ENCODE data around the gene RHO. TPM values are rescaled to one million over a fixed set of nuclear protein-coding genes. Genes with fewer than 3 reads are reported as not detected.
"Not testable (repeated sequence)": the region's sequence is repeated elsewhere in the genome, so short reads cannot be mapped to it uniquely, and the experiment has no call there.

RHO gene
- total and polyA plus RNA-seq, 10 of the 15 experiments (the other 5 are each of a cell fraction or from before 2014, with no cell fraction given): not detected

DNA sequence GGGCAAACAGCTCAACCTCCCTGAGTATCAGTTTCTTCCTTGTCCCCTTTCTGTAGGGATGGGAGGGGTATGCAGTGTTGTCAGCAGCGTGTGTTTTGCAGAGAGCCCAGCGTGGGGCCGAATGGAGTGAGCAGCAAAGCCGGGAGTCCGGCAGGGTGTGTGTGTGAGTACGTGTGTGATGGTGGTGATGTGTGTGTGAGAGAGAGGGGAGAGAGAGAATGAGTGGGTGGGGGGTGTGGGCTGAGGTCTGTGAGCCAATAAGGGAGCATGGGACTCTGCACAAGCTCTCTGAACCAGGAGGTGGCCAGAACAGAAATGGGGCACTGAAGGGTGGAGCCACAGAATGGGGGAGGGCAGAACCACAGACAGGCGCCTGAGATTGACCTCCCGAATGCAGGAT, 44.6 kb upstream of the RHO start:
- no peak overlapping the region for H3K4me2 ChIP-seq (ENCODE audit: control insufficient read depth, insufficient read depth)
- no peaks in the 10 kb centered on the region for H3K27me3 ChIP-seq (replicated peaks in 1 of 2; ENCODE audit: control insufficient read depth in 2 of 2, insufficient read depth in 2 of 2, low read length in 1 of 2)
- no peaks in the 10 kb centered on the region for H4K20me1 ChIP-seq (ENCODE audit: control insufficient read depth, insufficient read depth)
- TF ChIP-seq DPF2 (IDR thresholded peaks at IDR 0.05) (no peak), POU2F2 (IDR thresholded peaks at IDR 0.05; ENCODE audit: borderline replicate concordance, low read depth, low read length) (no peak), RBBP5 (conservative IDR thresholded peaks at IDR 0.05) (no peak)
- TF ChIP-seq, protein P1, sequence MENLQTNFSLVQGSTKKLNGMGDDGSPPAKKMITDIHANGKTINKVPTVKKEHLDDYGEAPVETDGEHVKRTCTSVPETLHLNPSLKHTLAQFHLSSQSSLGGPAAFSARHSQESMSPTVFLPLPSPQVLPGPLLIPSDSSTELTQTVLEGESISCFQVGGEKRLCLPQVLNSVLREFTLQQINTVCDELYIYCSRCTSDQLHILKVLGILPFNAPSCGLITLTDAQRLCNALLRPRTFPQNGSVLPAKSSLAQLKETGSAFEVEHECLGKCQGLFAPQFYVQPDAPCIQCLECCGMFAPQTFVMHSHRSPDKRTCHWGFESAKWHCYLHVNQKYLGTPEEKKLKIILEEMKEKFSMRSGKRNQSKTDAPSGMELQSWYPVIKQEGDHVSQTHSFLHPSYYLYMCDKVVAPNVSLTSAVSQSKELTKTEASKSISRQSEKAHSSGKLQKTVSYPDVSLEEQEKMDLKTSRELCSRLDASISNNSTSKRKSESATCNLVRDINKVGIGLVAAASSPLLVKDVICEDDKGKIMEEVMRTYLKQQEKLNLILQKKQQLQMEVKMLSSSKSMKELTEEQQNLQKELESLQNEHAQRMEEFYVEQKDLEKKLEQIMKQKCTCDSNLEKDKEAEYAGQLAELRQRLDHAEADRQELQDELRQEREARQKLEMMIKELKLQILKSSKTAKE (IDR thresholded peaks at IDR 0.05; ENCODE audit: low read depth, poor library complexity, severe bottlenecking): no peak
- DNase-seq (ENCODE audit: low read depth, low spot score): no peak
- H3K27ac ChIP-seq (ENCODE audit: control insufficient read depth, insufficient read depth): no peak overlapping the region
- ChIA-PET RAD21 (ENCODE audit: unreplicated experiment) (no interaction called here), SMC1A (ENCODE audit: uncharacterized antibody, unreplicated experiment) (no interaction called here), CTCF (no interaction called here), POLR2A (no interaction called here)
- no peak for FAIRE-seq
- H3K4me1 ChIP-seq (ENCODE audit: control insufficient read depth, insufficient read depth, low read length): peaks cover 15% of the 10 kb centered on the region
- no TSS peak for BruUV-seq (replicated peaks)
- H2AFZ ChIP-seq (ENCODE audit: control insufficient read depth, low read depth, low read length): no peak overlapping the region
- H3K9ac ChIP-seq (ENCODE audit: control insufficient read depth, insufficient read depth, low read length): no peak overlapping the region
- intact Hi-C loops (cut with micrococcal nuclease; ENCODE audit: unreplicated experiment): no loop called here
- in situ Hi-C loops (cut with MboI): no loop called here
- 97% methylated on average over 8 of the region's 8 CpGs for WGBS (ENCODE audit: insufficient coverage, insufficient replicate concordance, low lambda C conversion rate, missing lambda C conversion rate)
- ATAC-seq: no peak
- H3K79me2 ChIP-seq (ENCODE audit: control insufficient read depth, insufficient read depth, low read length): no peaks in the 10 kb centered on the region
- no peaks in the 10 kb centered on the region for H3K9me3 ChIP-seq (replicated peaks; ENCODE audit: control insufficient read depth, insufficient read depth, low read length)
- peaks cover 0 to 3% of the 10 kb centered on the region in 2 experiments; a peak in 2 of 4 replicates for H3K36me3 ChIP-seq (ENCODE audit: control insufficient read depth in 2 of 2, insufficient read depth in 2 of 2, low read length in 1 of 2)
- H3K4me3 ChIP-seq: no peak overlapping the region

DNA sequence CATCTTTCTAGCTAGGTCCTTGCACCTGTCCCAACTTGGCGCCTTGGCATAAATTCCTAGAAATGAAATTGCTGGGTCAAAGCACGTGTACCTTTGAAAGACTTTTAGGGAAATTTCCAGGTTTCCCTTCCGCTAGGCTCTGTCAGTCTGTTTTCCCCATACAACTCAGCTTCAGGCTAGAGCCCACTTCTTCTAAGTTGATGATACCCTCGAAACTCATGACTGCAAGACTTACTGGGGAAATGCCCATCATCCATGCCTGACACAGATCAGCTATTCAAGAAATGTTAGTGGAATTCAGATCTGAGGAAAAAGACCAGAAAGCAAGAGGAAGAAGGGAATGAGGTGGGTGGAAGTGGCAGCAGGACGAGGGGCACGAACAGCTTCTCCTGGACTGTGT, 43.3 kb upstream of the RHO start:
- H3K4me3 ChIP-seq; H3K9me3 ChIP-seq (replicated peaks; ENCODE audit: control insufficient read depth, insufficient read depth, low read length); H3K4me2 ChIP-seq (ENCODE audit: control insufficient read depth, insufficient read depth); FAIRE-seq; H3K9ac ChIP-seq (ENCODE audit: control insufficient read depth, insufficient read depth, low read length); H3K27me3 ChIP-seq (replicated peaks in 1 of 2; ENCODE audit: control insufficient read depth in 2 of 2, insufficient read depth in 2 of 2, low read length in 1 of 2); DNase-seq (ENCODE audit: low read depth, low spot score); H2AFZ ChIP-seq (ENCODE audit: control insufficient read depth, low read depth, low read length); ATAC-seq; H3K36me3 ChIP-seq (ENCODE audit: control insufficient read depth in 2 of 2, insufficient read depth in 2 of 2, low read length in 1 of 2); POLR2A ChIA-PET; H3K79me2 ChIP-seq (ENCODE audit: control insufficient read depth, insufficient read depth, low read length); H3K27ac ChIP-seq (ENCODE audit: control insufficient read depth, insufficient read depth); in situ Hi-C loops (cut with MboI); H4K20me1 ChIP-seq (ENCODE audit: control insufficient read depth, insufficient read depth); intact Hi-C loops (cut with micrococcal nuclease; ENCODE audit: unreplicated experiment); BruUV-seq (replicated peaks): not testable (repeated sequence)
- ChIA-PET CTCF (interaction anchor here (2.3 to 2.8 kb wide), 2 partner anchors 98 to 101 kb away, joined by 6 to 20 read pairs; no protein-coding TSS in a partner anchor), RAD21 (ENCODE audit: unreplicated experiment) (interaction anchor here (1.2 kb wide), 1 partner anchor 102 kb away, joined by 4 read pairs; no protein-coding TSS in a partner anchor), SMC1A (ENCODE audit: uncharacterized antibody, unreplicated experiment) (interaction anchor here (1.2 to 2.3 kb wide), 3 partner anchors 15 to 102 kb away, joined by 3 to 11 read pairs (median 6); no protein-coding TSS in a partner anchor)
- WGBS (ENCODE audit: insufficient coverage, insufficient replicate concordance, low lambda C conversion rate, missing lambda C conversion rate): 97% methylated on average over 6 of the region's 6 CpGs
- peaks cover 15% of the 10 kb centered on the region for H3K4me1 ChIP-seq (ENCODE audit: control insufficient read depth, insufficient read depth, low read length)

Measured in GM12878 (cell line).